Aorta (tissue), 5 donors: ENCODE data around the gene PYROXD2. TPM values are rescaled to one million over a fixed set of nuclear protein-coding genes. Genes with fewer than 3 reads are reported as not detected.
A peak's percentile ranks its signal among the peaks of the same experiment; 100 is the strongest.

Experiments used
- ATAC-seq: fragments of 200-7000 bp; cut with Tn5 transposase; one replicate; pipeline ENCODE4 v1.9.1; 2022; ENCODE audit warnings: moderate library complexity; ENCODE audit not compliant: low FRiP score
- DNase-seq, 2 donors: peaks; one replicate each; pipeline ENCODE4 v3.0.0-alpha.2; 2020
- H3K27ac ChIP-seq, 2 donors: one replicate each; pipeline ENCODE4 v1.5.1; 2013; ENCODE audit warnings: low read length in 2 of 2, mild to moderate bottlenecking in 2 of 2, moderate library complexity in 2 of 2, control low read depth in 1 of 2, inconsistent platforms in 1 of 2, low read depth in 1 of 2
- H3K27me3 ChIP-seq, 2 donors: one replicate each; pipeline ENCODE4 v1.6.1; 2013; ENCODE audit warnings: control low read depth in 1 of 2, low read length in 1 of 2, mild to moderate bottlenecking in 1 of 2, moderate library complexity in 1 of 2; ENCODE audit not compliant: insufficient read depth in 2 of 2, control insufficient read depth in 1 of 2
- H3K36me3 ChIP-seq, 2 donors: one replicate each; pipeline ENCODE4 v1.6.1; 2013; ENCODE audit warnings: control low read depth in 1 of 2, low read length in 1 of 2, mild to moderate bottlenecking in 1 of 2; ENCODE audit not compliant: insufficient read depth in 2 of 2, control insufficient read depth in 1 of 2
- H3K4me1 ChIP-seq, 2 donors: one replicate each; pipeline ENCODE4 v1.6.1; 2013; ENCODE audit warnings: low read length in 2 of 2, control low read depth in 1 of 2, mild to moderate bottlenecking in 1 of 2, moderate library complexity in 1 of 2; ENCODE audit not compliant: insufficient read depth in 2 of 2, control insufficient read depth in 1 of 2
- H3K4me3 ChIP-seq, 2 donors: one replicate each; pipeline ENCODE4 v1.5.1; 2013; ENCODE audit warnings: low read length in 2 of 2, control low read depth in 1 of 2, mild to moderate bottlenecking in 1 of 2
- H3K9me3 ChIP-seq: one replicate; pipeline ENCODE4 v1.6.1; 2013; ENCODE audit warnings: mild to moderate bottlenecking, low read length; ENCODE audit not compliant: control insufficient read depth
- WGBS, 2 donors: extraction: QIAGEN DNeasy Blood & Tissue Kit; methylation state at CpG; one replicate each; pipeline ENCODE4 v1.1.7; 2013; 5-methylcytosine and 5-hydroxymethylcytosine counted together
- intact Hi-C, 2 donors: fragments of 100-400 bp; cut with DNase I; formaldehyde crosslinking; loops; one replicate each; pipeline versions ENCODE4 v1.14.2 to v1.15.0; 2022
- polyA plus RNA-seq, 2 donors: library from polyadenylated mRNA; stranded (reverse); fragments of 200-250 nt; gene quantifications; one replicate each; pipeline ENCODE4 v1.2.3, GENCODE V29; 2013
- total RNA-seq, 2 donors: library from RNA; stranded (reverse); fragmentation: NEBNext Ultra II Directional; extraction: Animal tissue kit (Norgen Biotek cat#: 25700); gene quantifications; one replicate each; pipeline ENCODE4 v1.2.1, GENCODE V29; 2021
- donor health status: healthy with polysubstance abuse.
- donor health status: Bipolar disorder and iron deficiency.
- donor health status: DM: no; HTN: no; CAD: no.
- donor health status: DM: no; HTN: no; CAD: no.
- donor health status: DM: yes; HTN: yes; CAD: no.

Gene PYROXD2
- total and polyA plus RNA-seq, 4 donors, result 1.8 to 21.9 (median 13.2) TPM

DNA sequence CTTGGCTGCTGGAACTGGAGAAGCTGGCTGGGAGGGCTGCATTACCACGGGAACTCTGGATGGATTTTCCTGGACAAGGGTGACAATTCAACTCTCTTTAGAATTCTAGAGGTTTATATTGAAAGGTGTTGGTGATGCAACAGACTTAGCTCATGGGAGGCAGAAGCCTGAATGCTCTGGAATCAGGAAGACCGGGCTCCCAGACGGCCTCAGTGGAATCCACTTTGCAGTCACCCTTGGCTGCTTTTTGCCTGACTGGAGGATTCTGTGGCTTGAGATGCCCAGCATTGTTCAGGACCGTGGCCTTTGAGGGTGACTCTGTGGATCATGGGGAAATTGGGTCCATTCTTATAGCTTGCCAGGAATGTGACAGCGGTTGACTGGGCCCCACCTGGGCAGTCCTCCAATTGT lies 32.3 kb downstream of the PYROXD2 start:
- Histone ChIP-seq H3K4me3 (no peak overlapping the region), H3K4me1 (no peaks in the 10 kb centered on the region), H3K36me3 (peaks cover 0 to 1% of the 10 kb centered on the region in 2 donors), H3K27ac (no peak overlapping the region), H3K9me3 (no peaks in the 10 kb centered on the region), H3K27me3 (no peaks in the 10 kb centered on the region)
- DNase-seq (no peak), ATAC-seq (no peak)
- 84 to 89% methylated on average over 5 of the region's 5 CpGs for WGBS, 2 donors
- intact Hi-C loops, result no loop called here

DNA sequence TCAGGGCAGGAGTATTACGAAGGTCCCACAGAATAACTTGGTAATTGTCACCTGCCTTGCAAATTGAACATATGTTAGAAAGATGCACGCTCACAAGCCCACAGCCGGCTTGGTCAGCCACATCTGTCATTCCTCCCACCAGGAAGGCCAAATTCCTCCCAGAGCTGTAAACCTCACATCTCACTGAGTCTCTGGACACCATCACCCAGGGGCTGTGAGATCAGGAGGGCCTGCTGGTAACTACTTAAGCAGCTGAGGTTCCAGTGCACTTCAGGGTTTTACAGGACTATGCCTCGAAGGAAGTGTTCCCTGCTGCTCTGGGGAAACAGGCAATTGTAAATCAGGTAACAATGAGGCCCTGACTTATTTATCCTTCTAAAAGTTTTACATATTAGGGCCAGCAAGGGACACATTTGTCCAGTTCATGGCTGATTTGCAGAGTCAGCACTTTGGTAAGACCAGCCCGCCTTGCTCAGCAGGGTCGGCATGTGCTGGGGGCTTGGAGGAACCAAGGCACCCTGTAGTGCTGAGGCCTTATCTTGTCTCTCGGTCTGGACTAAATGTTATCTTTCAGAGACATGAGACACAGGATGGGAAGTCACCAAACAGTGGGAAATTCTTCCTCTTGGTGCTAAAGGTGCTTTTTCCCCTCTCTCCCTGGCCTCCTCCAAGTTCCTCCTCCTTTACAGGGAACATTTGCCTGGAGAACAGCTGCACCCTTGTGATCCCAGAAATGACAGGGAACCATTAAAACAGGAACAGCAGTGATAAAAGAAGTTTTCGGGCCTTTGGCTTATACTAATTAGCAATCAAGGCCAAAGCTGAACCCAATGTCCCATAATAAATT lies 34.3 kb downstream of the PYROXD2 start:
- no peaks in the 10 kb centered on the region for H3K4me1 ChIP-seq
- H3K36me3 ChIP-seq, result peaks cover 0 to 3% of the 10 kb centered on the region in 2 donors
- intact Hi-C loops, result no loop called here
- ATAC-seq (no peak), DNase-seq (peak in 1 of 2 donors; percentile 44)
- 80 to 88% methylated on average over 8 of the region's 8 CpGs for WGBS, 2 donors
- no peaks in the 10 kb centered on the region for H3K27me3 ChIP-seq
- no peak overlapping the region for H3K27ac ChIP-seq
- H3K9me3 ChIP-seq, result peaks cover 4% of the 10 kb centered on the region
- H3K4me3 ChIP-seq, result no peak overlapping the region

- Histone ChIP-seq H3K27me3 (no peaks in the 10 kb centered on the region), H3K4me3 (no peak overlapping the region), H3K36me3 (peaks cover 0 to 2% of the 10 kb centered on the region in 2 donors), H3K27ac (no peak overlapping the region), H3K4me1 (no peaks in the 10 kb centered on the region), H3K9me3 (peaks cover 4% of the 10 kb centered on the region)
- intact Hi-C loops, result no loop called here
- ATAC-seq (no peak), DNase-seq (no peak)
- 97 to 98% methylated on average over 4 of the region's 4 CpGs for WGBS, 2 donors
These were observed 36.3 kb downstream of the PYROXD2 start for GRCh38 chr10:98378722-98379121.

DNA sequence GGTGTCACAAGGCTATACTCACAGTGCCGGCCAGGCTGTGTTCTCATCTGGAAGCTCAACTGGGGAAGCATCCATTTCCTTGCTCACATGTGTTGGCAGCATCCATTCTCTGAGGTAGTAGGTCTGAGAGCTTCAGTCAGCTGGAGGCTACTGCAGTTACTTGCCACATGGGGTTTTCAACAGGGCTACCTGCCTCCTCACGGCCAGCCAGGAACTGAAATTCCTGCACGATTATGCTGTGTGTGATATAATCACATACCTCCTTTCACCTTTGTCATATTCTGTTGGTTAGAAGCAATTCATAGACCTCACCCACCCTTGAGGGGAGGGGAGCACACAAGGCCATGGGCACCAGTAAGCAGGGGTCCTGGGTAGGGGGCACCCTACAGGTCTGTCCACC lies 37.4 kb downstream of the PYROXD2 start:
- intact Hi-C loops, result no loop called here
- WGBS, 2 donors, result 98 to 99% methylated on average over 3 of the region's 3 CpGs

GRCh38 chr10:98377001-98377400 lies 38.0 kb downstream of the PYROXD2 start:
- Histone ChIP-seq H3K4me1 (no peaks in the 10 kb centered on the region), H3K27me3 (no peaks in the 10 kb centered on the region), H3K9me3 (peaks cover 4% of the 10 kb centered on the region), H3K36me3 (peaks cover 0 to 2% of the 10 kb centered on the region in 2 donors), H3K27ac (no peak overlapping the region), H3K4me3 (no peak overlapping the region)
- ATAC-seq (no peak), DNase-seq (no peak)
- intact Hi-C loops, result no loop called here
- 89 to 99% methylated on average over 2 of the region's 2 CpGs for WGBS, 2 donors

More for the DNA sequence above, 37.4 kb downstream of the PYROXD2 start:
- H3K9me3 ChIP-seq, result peaks cover 4% of the 10 kb centered on the region
- DNase-seq (no peak), ATAC-seq (no peak)
- H3K27ac ChIP-seq, result no peak overlapping the region
- no peaks in the 10 kb centered on the region for H3K4me1 ChIP-seq
- H3K4me3 ChIP-seq, result no peak overlapping the region
- no peaks in the 10 kb centered on the region for H3K27me3 ChIP-seq
- peaks cover 0 to 2% of the 10 kb centered on the region in 2 donors for H3K36me3 ChIP-seq

GRCh38 chr10:98376485-98376884 lies 38.5 kb downstream of the PYROXD2 start:
- no peak overlapping the region for H3K27ac ChIP-seq
- H3K9me3 ChIP-seq, result peaks cover 4% of the 10 kb centered on the region
- WGBS, 2 donors, result 88 to 91% methylated on average over 1 of the region's 1 CpG
- H3K4me1 ChIP-seq, result no peaks in the 10 kb centered on the region
- H3K36me3 ChIP-seq, result peaks cover 0 to 2% of the 10 kb centered on the region in 2 donors
- no peak overlapping the region for H3K4me3 ChIP-seq
- DNase-seq (no peak), ATAC-seq (no peak)
- H3K27me3 ChIP-seq, result no peaks in the 10 kb centered on the region
- intact Hi-C loops, result no loop called here

DNA sequence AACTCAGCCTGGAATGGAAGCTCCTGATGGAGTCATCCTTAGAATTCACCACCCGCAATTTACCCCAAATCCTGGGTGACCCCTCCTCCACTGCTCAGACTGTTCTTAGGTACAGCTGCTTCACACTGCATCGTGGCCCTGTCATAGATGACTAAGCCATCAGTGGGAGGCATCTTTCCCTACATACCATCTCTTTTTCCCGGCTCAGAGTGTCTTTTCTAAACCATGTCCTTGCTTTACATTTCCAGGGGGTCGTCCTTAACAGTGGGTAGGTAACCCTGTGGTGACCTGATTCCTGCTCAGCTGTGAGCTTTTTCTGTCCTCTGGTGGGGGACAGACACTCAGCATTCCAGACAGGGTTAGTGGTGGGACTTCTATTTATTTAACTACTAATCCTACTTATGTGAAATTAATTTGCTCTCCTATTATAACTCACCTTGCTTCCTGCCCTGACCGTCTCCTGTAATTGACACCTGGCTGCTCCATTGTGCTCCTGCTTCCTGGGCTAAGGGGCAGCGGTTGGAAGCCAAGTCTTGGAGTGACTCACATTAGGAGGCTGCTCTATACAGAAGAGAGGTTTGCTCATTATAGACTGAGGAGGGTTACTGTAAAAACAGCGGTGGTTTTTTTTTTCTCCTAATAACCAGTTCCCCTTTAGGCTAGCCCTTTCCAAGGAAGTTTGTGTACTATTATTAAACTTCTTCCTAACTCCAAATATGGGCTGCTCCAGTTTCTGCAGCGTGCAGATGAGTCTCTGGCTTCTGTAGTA lies 40.6 kb downstream of the PYROXD2 start:
- H3K4me1 ChIP-seq, result no peaks in the 10 kb centered on the region
- intact Hi-C loops, result no loop called here
- 50 to 52% methylated on average over 8 of the region's 8 CpGs for WGBS, 2 donors
- H3K9me3 ChIP-seq, result peaks cover 4% of the 10 kb centered on the region
- ATAC-seq (no peak), DNase-seq (no peak)
- H3K4me3 ChIP-seq, result no peak overlapping the region
- no peak overlapping the region for H3K27ac ChIP-seq
- H3K27me3 ChIP-seq, result no peaks in the 10 kb centered on the region
- peaks cover 0 to 2% of the 10 kb centered on the region in 2 donors for H3K36me3 ChIP-seq

DNA sequence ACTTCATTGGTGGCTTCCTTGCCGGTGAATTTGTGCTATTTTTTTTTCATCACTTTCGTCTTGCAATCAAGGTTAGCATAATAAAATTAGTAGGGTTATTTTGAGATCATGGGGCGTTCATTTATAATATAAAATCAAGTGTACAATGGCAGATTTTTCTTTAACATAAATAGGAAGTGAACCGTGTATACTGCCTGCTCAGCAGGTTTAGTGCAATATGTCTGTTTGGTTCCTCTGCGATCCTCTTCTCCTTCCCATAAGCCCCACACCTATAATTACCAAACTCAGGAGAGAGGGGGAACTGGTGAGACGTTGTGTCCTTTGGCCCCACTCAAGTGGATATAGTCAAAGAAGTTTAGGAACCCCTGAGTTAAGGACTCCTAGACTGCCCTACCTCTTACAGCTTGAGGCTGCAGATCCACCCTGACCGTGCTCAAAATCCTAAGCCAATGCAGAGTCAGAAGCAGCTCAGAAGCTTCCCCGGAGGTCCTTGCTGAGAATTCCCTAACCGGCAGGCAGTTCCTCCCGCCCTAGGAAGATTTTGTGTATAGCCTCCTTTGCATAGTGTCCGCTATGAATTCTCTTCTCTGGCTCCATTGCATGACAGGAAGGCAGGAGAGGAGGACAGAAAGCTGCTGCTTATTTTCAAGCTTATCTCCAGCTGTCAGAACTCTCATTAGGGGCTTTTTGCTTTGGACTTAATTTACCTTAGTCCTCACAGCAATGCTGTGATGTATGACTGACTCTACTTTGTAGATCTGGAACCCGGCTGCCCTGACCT lies 41.5 kb downstream of the PYROXD2 start:
- intact Hi-C loops, result no loop called here
- H3K4me3 ChIP-seq, result no peak overlapping the region
- DNase-seq (no peak), ATAC-seq (no peak)
- peaks cover 4% of the 10 kb centered on the region for H3K9me3 ChIP-seq
- no peaks in the 10 kb centered on the region for H3K4me1 ChIP-seq
- H3K27me3 ChIP-seq, result no peaks in the 10 kb centered on the region
- H3K27ac ChIP-seq, result no peak overlapping the region
- WGBS, 2 donors, result 61 to 65% methylated on average over 12 of the region's 12 CpGs
- H3K36me3 ChIP-seq, result peaks cover 0 to 2% of the 10 kb centered on the region in 2 donors
